ENCODE data around the gene HSPA1B.
"Not testable (repeated sequence)": the region's sequence is repeated elsewhere in the genome, so short reads cannot be mapped to it uniquely, and the experiment has no call there.

HSPA1B gene

GRCh38 chr6:31862344-31863235 lies 35.1 kb downstream of the HSPA1B start, which contains the start of gene NEU1:
Gene NEU1, minus strand, starts transcription at chr6:31862821. Its CDS starts 45 bp downstream, at chr6:31862776.
- Histone ChIP-seq H3K36me3 (peaks cover 25 to 38% (median 34%) of the 10 kb centered on the region in 11 experiments; a peak in 20 of 22 replicates), H3K27ac (peak within 1 kb of the TSS; percentile 67 to 93 (median 77)), H3K4me3 (peak within 1 kb of the TSS; percentile 69 to 100 (median 82)), H3K4me1 (peaks cover 34 to 49% (median 37%) of the 10 kb centered on the region in 10 experiments), H3K9ac (peak within 1 kb of the TSS; percentile 77 to 97 (median 85)), H3K4me2 (peak within 1 kb of the TSS; percentile 93 to 100 (median 98)), H3K9me3 (replicated peaks in 1 of 11) (no peaks in the 10 kb centered on the region), H4K20me1 (peaks cover 0 to 20% (median 5%) of the 10 kb centered on the region in 11 experiments; a peak in 5 of 22 replicates), H3K27me3 (no peaks in the 10 kb centered on the region)
- no peak for TF ChIP-seq Cebpa-rat (IDR thresholded peaks at IDR 0.05)

GRCh38 chr6:31864123-31864562 lies 36.6 kb downstream of the HSPA1B start:
- not testable (repeated sequence) for H3K27me3 ChIP-seq; H3K9me3 ChIP-seq (replicated peaks in 1 of 11)
- peak overlapping the region; percentile 77 to 97 (median 92) for H3K4me2 ChIP-seq
- peaks cover 0 to 19% (median 5%) of the 10 kb centered on the region in 11 experiments; a peak in 5 of 22 replicates for H4K20me1 ChIP-seq
- peaks cover 11 to 22% (median 20%) of the 10 kb centered on the region in 11 experiments; a peak in 20 of 22 replicates for H3K36me3 ChIP-seq
- H3K27ac ChIP-seq = peak overlapping the region in 10 of 11 experiments; percentile 67 to 83 (median 77); a peak in 21 of 22 replicates
- peak overlapping the region; percentile 72 to 84 (median 79) for H3K9ac ChIP-seq
- peaks cover 31 to 49% (median 43%) of the 10 kb centered on the region in 10 experiments for H3K4me1 ChIP-seq
- H3K4me3 ChIP-seq = peak overlapping the region; percentile 56 to 100 (median 78)

DNA sequence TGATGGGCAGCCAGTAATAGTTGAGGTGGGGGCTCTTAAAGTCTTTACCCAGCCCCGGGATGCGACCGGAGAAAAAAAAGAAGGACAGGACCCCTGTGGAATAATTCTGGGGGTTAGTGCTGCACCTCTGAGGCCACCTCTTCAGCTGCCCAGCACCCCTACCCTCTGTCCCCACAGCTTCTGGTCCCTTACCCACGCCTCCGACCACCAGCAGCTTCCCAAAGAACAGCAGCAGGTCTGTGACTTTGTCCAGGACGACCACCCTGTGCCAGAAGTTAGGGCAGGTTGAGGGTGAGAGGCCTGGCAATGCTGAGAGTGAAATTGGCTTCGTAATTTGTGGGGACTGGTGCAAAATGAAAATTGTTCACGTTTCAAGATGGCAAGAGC lies 37.3 kb downstream of the HSPA1B start:
- Histone ChIP-seq H3K4me1 (peaks cover 26 to 52% (median 47%) of the 10 kb centered on the region in 10 experiments), H3K4me2 (peak overlapping the region; percentile 77 to 97 (median 92)), H3K27me3 (no peaks in the 10 kb centered on the region), H3K4me3 (peak overlapping the region in 7 of 10 experiments; percentile 61 to 86 (median 78); a peak in 11 of 20 replicates), H3K27ac (peak overlapping the region in 4 of 11 experiments; percentile 73 to 80 (median 78); a peak in 7 of 22 replicates), H3K9ac (peak overlapping the region in 9 of 11 experiments; percentile 72 to 84 (median 79); a peak in 15 of 22 replicates), H3K9me3 (replicated peaks in 1 of 11) (no peaks in the 10 kb centered on the region), H3K36me3 (peaks cover 4 to 16% (median 13%) of the 10 kb centered on the region in 11 experiments; a peak in 20 of 22 replicates), H4K20me1 (peaks cover 0 to 12% (median 4%) of the 10 kb centered on the region in 11 experiments; a peak in 5 of 22 replicates)
- no peak for TF ChIP-seq Cebpa-rat (IDR thresholded peaks at IDR 0.05)

DNA sequence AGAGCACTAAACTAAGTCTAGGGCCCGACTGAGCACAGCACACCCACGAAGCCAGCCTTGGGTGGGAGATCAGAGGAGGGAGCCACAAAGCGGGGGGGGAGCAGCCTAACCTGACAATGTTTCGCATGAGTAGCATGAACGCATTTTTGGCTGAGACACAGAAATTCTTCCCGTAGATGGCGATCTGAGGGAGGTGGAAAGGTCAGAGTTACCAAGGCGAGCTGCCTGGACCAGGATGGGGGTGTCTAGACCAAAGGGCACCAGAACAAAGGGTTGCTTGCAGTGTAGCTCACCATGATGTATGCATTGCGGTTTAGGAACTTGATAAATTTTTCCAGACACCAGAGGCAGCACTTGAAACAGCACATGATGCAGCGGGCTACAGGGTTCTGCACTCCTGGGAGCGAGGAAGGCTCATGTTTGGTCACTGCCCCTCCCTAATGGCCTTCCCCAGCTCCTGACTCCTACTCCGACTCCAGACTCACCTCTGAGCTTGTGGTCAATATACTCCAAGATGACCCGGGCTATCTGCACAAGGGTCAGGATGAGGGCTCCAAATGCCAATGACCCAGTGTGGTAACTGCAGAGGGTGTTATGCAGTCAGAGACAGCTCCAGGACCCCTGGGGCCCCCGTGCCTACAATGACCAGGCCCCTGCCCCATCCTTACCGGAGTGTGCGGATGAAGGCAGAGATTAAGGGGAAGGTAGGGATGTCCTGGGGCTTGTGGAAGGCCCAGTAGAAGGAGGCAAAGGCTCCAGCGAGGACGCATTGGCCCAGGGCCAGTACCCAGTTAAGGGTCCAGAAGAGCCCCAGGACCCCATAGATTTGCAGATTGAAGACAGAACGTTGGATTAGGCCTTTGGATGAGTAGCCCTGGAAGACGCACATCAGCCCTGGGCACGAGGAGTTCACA lies 37.9 kb downstream of the HSPA1B start:
- TF ChIP-seq Cebpa-rat (IDR thresholded peaks at IDR 0.05) = no peak
- H3K9me3 ChIP-seq (replicated peaks in 1 of 11) = no peaks in the 10 kb centered on the region
- no peak overlapping the region for H3K4me3 ChIP-seq
- H3K4me1 ChIP-seq = peaks cover 25 to 58% (median 54%) of the 10 kb centered on the region in 10 experiments
- peaks cover 0 to 12% (median 3%) of the 10 kb centered on the region in 11 experiments; a peak in 4 of 22 replicates for H4K20me1 ChIP-seq
- H3K27ac ChIP-seq = peak overlapping the region in 2 of 11 experiments; percentile 76 to 80; a peak in 1 of 22 replicates
- H3K9ac ChIP-seq = peak overlapping the region in 3 of 11 experiments; percentile 78 to 82 (median 81); a peak in 1 of 22 replicates
- no peaks in the 10 kb centered on the region for H3K27me3 ChIP-seq
- peak overlapping the region; percentile 77 to 97 (median 92); a peak in 19 of 22 replicates for H3K4me2 ChIP-seq
- H3K36me3 ChIP-seq = peaks cover 0 to 9% (median 7%) of the 10 kb centered on the region in 11 experiments; a peak in 14 of 22 replicates

DNA sequence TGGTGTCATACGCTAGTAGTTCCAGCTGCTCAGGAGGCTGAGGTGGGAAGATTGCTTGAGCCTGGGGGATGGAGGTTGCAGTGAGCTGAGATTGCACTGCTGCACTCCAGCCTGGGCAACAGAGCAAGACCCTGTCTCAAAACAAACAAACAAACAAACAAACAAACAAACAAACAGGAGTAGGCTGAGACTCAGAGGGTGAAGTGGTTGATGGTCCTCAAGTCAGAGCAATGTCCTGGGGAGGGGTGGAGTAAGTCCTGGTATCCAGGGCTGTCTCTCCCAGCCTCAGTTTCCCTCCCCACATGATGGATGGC lies 41.1 kb downstream of the HSPA1B start:
- H3K4me3 ChIP-seq; H3K9me3 ChIP-seq (replicated peaks in 1 of 11); H3K36me3 ChIP-seq; H4K20me1 ChIP-seq; H3K9ac ChIP-seq; H3K27ac ChIP-seq; H3K27me3 ChIP-seq: not testable (repeated sequence)
- Histone ChIP-seq H3K4me2 (peak overlapping the region in 7 of 11 experiments; percentile 29 to 63 (median 48); a peak in 4 of 22 replicates), H3K4me1 (peaks cover 9 to 50% (median 46%) of the 10 kb centered on the region in 10 experiments)

GRCh38 chr6:31869343-31869742 lies 41.8 kb downstream of the HSPA1B start:
- no peaks in the 10 kb centered on the region for H3K36me3 ChIP-seq

GRCh38 chr6:31870385-31870921 lies 42.9 kb downstream of the HSPA1B start:
- H3K27me3 ChIP-seq = no peaks in the 10 kb centered on the region
- H3K9ac ChIP-seq = 0 out of 22 replicates have a peak overlapping the region, but pooled peaks of 2 of the 11 experiments have one; percentile 3 to 4
- H3K4me3 ChIP-seq = no peak overlapping the region
- no peak for TF ChIP-seq Cebpa-rat (IDR thresholded peaks at IDR 0.05)
- no peak overlapping the region for H3K27ac ChIP-seq
- peak overlapping the region in 9 of 11 experiments; percentile 21 to 63 (median 48); a peak in 16 of 22 replicates for H3K4me2 ChIP-seq
- no peaks in the 10 kb centered on the region for H3K9me3 ChIP-seq (replicated peaks in 1 of 11)
- H3K36me3 ChIP-seq = no peaks in the 10 kb centered on the region
- H3K4me1 ChIP-seq = peaks cover 0 to 45% (median 36%) of the 10 kb centered on the region in 10 experiments; a peak in 17 of 20 replicates
- no peaks in the 10 kb centered on the region for H4K20me1 ChIP-seq

More at GRCh38 chr6:31869343-31869742, 41.8 kb downstream of the HSPA1B start:
- no peaks in the 10 kb centered on the region for H4K20me1 ChIP-seq
- TF ChIP-seq Cebpa-rat (IDR thresholded peaks at IDR 0.05) = no peak
- no peak overlapping the region for H3K27ac ChIP-seq
- H3K4me3 ChIP-seq = no peak overlapping the region
- H3K9ac ChIP-seq = no peak overlapping the region
- H3K4me1 ChIP-seq = peaks cover 5 to 49% (median 45%) of the 10 kb centered on the region in 10 experiments
- H3K27me3 ChIP-seq = no peaks in the 10 kb centered on the region
- no peaks in the 10 kb centered on the region for H3K9me3 ChIP-seq (replicated peaks in 1 of 11)
- H3K4me2 ChIP-seq = peak overlapping the region in 9 of 11 experiments; percentile 18 to 63 (median 39); a peak in 12 of 22 replicates

Measured in BLaER1 treated with 17β-estradiol and CSF1 and Interleukin-3, amounts not matched to agents 10 nM and 100 nM (cell line).